ENCODE data around the gene SEMA5A.

The SEMA5A gene

GRCh38 chr5:9194509-9194908 is 351.4 kb downstream of the SEMA5A start:
- DNase-seq = no peak

DNA sequence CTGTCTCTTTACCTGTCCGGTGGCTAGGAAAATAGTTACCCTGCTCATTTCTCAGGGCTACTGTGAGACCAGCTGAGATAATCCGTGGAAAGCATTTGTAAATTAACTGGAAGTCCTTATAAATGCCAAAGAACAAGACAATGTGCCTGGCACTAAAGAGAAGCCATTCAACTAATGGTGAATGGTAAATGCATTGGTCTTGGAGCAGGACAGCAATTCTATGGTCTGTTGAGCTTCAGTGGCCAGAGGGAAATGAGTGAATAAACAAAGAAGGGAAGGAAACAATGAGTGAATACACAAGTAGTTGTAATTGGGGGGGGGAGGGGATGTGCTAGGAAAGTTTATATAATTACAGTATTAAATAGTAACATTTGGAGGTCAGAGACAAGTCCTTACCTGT is 353.6 kb downstream of the SEMA5A start:
- no peak for DNase-seq

GRCh38 chr5:9189681-9190080 is 356.2 kb downstream of the SEMA5A start:
- DNase-seq = no peak

DNA sequence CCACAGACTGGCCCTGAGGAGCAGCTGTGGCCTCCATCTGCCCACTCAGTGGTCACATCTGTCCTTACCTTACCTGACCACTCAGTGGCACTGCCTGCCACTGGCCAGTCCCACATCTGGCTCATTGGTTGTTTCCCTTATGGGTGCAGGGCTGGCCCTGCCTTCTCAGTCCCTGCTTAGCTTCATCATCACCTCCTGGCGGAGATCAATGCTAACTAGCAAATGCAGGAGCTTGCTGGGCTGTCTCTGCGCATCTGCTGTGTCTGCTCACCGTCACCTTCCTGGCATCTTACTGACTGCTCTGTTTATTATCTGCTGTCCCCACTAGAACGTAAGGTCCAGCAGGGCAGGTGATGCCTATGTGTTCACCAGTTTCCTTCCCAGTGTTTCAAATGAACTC is 356.9 kb downstream of the SEMA5A start:
- DNase-seq = no peak

GRCh38 chr5:9188131-9188530 is 357.7 kb downstream of the SEMA5A start:
- no peak for DNase-seq

DNA sequence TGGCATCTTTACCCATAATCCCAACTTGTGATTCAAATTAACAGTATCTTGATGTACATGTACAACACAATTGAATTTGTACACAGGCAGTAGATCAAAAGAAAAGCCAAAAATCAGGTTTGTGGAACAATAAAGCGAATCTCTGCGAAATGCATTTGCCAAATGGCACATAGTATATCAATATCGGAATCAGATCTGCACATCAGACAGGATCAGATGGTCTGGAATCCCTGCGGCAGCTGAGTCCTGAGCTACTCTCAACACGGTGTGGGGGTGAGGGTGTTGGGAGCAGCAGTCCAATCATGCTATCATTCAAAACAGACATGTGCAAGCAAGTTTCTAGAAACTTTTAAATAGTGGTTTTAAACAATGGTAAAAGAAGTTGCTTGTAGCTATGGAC is 358.3 kb downstream of the SEMA5A start:
- DNase-seq = no peak

DNA sequence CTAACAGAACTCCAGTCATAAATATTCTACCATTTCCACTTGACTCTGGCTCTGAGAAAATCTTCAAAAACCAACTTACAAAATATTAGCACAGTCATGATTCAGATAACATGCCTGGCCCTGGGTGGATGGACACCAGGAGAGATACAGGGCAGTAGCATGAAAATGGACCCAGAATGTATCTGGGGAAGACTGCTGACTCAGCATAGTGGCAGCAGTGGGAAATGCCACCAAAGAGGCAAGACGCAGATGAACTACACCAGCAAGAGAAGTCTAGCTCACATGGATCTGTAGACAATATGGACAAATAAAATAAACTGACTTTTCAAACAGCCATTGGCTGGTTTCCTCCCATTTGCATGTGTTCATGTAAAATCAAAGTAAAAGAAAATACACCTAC is 359.8 kb downstream of the SEMA5A start:
- DNase-seq = no peak

- DNase-seq = no peak
Observed at GRCh38 chr5:9183992-9184391, 361.9 kb downstream of the SEMA5A start.

DNA sequence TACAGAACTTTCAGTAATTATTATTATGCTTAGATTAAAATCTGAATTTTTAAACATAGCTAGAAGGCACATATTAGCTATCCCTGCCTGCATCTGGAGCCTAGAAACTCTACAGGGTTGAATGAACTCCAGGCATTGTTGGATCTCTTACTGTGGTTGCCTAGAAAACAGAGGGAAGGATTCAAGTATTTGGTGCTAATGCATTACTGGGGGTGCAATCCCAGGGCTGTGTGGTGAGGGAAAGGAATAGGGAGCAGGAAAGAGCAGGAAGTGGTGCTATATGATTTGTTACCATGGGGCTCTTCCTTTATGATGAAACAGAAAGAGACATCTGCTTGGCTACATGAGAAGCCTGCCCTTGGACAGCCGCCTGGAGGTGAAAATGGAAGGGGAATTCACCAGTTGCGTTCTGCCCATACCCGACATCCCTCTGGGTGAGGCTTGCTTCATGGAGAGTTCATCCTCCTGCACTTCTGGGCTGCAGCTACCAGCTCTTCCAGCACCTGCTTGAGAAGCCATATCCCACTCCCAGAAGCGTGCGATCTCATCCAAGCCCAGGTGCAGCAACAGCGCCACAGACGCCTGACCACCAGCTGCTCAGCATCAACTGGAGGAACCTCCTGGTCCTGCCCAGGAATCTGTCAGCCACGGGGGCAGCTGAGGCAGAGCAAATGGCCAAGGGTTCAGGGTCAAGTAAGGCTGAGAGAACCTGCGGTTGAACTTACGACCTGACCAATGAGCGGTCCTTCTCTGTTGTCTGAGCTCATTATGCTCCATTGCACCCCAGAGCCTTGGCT is 362.8 kb downstream of the SEMA5A start:
- no peak for DNase-seq

- no peak for DNase-seq
Observed at GRCh38 chr5:9176641-9177040, 369.2 kb downstream of the SEMA5A start.

DNA sequence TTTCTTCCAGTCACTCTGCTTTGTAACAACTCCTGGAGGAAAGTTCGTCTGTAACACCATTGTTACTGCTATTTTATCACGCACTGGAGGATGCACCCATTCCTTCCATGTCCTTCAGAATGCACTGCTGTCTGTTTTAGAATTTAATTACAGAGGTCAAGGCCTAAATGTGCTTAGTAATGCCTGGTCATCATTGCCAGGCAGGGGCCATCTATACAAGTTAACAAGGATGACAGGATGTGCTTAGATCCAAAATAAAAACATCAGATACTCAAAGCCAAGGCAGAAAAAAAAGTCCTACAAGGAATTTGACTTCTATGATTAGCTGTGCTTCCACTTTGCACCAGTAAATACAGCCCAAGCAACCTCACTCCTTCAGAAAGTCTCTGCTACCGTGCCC is 371.4 kb downstream of the SEMA5A start:
- no peak for DNase-seq

GRCh38 chr5:9173281-9174048 is 372.4 kb downstream of the SEMA5A start:
- no peak for DNase-seq

- no peak for DNase-seq
Observed at GRCh38 chr5:9170026-9170425, 375.8 kb downstream of the SEMA5A start.

GRCh38 chr5:9169557-9169902 is 376.3 kb downstream of the SEMA5A start:
- DNase-seq = no peak

- no peak for DNase-seq
Observed at GRCh38 chr5:9168791-9169556, 376.9 kb downstream of the SEMA5A start.

DNA sequence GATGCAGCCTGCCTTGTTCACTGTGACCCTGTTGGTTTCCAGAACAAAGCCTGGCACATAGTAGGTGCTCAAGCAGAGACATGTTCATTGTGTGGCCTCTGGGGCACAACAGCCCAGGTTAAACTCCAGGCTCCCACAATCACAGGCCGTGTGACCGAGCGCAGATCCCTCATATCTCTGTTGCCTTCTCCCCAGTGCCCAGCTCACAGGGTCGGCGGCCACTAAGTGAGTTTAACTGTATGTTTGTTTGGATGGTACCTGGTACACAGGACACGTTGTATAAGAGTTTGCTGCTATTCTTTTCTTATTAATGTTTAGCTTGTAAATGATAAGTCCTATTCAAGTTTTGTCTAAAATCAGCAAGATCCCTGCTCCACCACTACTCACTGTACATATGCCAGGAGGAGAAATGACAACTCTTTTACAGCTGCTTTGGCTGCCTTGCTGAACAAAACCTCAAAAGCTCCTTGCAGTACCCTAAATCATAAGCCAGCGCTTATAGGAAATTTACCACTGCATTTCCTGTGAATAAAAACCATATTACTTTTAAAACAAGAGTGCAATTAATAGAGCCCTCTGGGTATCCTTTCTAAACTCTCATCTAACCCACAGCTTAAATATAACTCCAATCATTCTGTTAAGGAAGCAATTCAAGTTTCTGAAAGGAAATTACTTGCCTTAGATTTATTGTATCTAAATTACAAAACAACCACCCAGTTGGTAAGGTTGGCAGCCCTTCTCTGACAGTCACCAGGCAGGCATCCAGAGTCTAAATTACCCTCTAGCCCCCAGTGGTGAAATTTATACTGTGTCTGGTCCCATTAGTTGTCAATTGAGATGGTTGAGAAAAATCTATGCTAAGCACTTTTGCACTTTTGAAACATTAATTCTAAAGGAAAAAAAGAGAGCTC is 379.4 kb downstream of the SEMA5A start:
- no peak for DNase-seq

DNA sequence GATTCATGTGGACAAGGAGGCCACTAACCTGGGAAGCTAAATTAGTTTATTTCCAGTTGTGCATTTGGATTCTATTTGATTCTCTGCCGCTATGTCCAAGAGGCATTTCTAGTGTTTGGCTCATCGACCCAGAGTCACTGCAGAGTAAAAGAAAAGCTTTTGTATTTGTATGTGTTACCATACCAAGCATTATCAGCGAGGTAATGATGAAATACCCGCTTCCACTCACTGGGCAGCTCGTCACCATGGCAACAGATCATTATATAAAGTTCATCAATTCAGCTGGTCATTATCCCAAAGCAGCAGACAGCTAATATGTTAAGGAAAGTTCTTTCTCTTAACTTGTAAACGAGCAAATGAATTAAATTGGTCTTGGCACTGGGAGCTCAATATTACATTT is 380.3 kb downstream of the SEMA5A start:
- no peak for DNase-seq

DNA sequence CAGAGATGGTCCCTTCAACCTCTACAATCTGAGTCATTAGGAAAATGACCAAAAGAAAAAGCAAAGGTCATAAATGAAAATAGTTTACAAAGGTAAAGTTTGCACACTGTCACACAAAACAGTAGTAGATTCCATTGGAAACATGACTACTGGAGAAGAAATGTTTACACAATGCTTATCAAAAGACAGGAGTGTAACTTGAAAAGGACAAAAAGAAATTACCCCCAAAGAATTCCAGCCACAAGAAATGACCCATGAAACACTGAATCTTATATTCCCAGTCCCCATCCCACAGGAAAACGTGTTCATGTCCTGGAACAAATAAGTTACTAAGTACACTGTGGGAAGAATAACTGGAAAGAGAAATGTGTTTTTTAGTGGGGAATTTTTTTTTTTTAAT is 385.1 kb downstream of the SEMA5A start:
- no peak for DNase-seq

GRCh38 chr5:9157811-9158210 is 388.1 kb downstream of the SEMA5A start:
- no peak for DNase-seq

DNA sequence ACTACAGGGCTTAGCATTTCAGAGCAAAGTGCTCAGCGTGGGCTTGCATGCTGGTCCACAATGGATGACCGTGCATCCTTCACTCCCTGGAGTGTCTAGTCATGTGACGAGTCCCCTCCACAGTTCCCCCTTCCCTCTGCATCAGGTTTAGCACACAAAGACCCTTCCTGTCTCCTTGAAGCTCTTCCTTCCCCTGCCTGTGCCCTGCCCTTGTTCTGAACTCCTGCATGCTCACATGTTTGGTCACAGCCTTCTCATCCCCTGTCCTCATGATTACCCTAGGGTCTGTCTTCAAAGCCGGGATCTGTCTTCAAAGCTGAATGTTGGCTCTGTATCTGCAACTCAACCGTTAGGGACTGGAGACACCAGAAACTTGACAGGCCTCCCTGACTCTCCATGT is 388.9 kb downstream of the SEMA5A start:
- DNase-seq = no peak

DNA sequence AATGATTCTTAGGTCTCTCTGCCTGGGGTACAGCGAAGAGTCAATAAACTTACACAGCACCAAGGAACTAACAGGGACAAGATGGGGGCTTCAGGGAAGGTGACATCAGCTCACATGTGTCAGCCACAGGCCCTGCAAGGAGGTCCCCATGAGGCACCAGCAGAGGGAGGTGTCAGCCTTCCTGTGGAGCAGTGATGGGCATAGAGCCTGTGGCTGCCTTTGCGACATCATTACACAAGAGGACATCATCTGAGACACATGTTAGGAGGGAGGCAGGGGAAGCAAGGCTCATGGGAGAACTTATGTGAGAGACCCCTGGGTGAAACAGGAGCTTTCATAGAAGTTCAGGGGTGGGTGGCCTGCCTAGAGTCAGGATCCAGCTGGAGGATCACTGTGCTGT is 389.6 kb downstream of the SEMA5A start:
- no peak for DNase-seq

- no peak for DNase-seq
Observed at GRCh38 chr5:9151684-9152427, 394.0 kb downstream of the SEMA5A start.
